HCT116 (cell line): ENCODE data around the gene THADA.

Experiments used
- EZH2 ChIP-seq: fragments of 200-600 bp; sonication (generic); IDR thresholded peaks from 2 replicates; pipeline ENCODE4 v1.6.1; 2017; ENCODE audit warnings: antibody characterized with exemption, mixed run types
- JUND ChIP-seq: IDR thresholded peaks from 2 replicates; pipeline ENCODE4 v1.6.1; 2012
- SRF ChIP-seq: IDR thresholded peaks from 2 replicates; pipeline ENCODE4 v1.6.1; 2012; ENCODE audit warnings: low read depth
- TF ChIP-seq, protein P1 (sequence below), 3 experiments: fragments of 200-600 bp in 1 of 3; sonication (generic) in 1 of 3; IDR thresholded peaks in 2 of 3; conservative IDR thresholded peaks in 1 of 3; 2 replicates each; pipeline ENCODE4 v1.5.1; 2012 to 2017; ENCODE audit warnings: low read depth in 2 of 3, low read length in 2 of 3, antibody characterized with exemption in 1 of 3, borderline replicate concordance in 1 of 3, control low read depth in 1 of 3, mild to moderate bottlenecking in 1 of 3, mixed read lengths in 1 of 3, mixed run types in 1 of 3, moderate library complexity in 1 of 3; ENCODE audit not compliant: insufficient read depth in 1 of 3

DNA sequence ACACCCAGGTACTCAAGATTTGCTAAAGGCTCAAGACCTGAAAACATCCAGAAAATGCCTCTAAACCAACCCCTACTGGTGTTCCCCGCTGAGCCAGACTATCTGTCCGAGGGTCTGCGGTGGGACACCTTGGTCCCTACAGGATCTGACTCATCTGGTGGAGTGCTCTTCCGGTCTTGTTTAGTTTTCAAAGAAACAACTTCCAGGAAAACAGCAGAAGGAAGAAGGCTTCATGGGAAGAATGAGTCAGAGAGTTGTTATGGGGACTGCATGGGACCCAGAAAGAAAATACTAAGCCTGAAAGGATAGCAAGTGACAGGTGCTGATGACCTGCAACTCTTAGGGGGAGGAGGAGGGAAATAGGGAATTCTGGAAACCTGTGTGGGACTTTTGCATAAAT lies 410.7 kb downstream of the THADA start:
- no peak for TF ChIP-seq JUND
- TF ChIP-seq, protein P1, sequence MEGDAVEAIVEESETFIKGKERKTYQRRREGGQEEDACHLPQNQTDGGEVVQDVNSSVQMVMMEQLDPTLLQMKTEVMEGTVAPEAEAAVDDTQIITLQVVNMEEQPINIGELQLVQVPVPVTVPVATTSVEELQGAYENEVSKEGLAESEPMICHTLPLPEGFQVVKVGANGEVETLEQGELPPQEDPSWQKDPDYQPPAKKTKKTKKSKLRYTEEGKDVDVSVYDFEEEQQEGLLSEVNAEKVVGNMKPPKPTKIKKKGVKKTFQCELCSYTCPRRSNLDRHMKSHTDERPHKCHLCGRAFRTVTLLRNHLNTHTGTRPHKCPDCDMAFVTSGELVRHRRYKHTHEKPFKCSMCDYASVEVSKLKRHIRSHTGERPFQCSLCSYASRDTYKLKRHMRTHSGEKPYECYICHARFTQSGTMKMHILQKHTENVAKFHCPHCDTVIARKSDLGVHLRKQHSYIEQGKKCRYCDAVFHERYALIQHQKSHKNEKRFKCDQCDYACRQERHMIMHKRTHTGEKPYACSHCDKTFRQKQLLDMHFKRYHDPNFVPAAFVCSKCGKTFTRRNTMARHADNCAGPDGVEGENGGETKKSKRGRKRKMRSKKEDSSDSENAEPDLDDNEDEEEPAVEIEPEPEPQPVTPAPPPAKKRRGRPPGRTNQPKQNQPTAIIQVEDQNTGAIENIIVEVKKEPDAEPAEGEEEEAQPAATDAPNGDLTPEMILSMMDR (IDR thresholded peaks at IDR 0.05 in 2 of 3, conservative IDR thresholded peaks at IDR 0.05 in 1 of 3; ENCODE audit: borderline replicate concordance in 1 of 3, insufficient read depth in 1 of 3, low read depth in 2 of 3, low read length in 2 of 3), result no peak
- TF ChIP-seq SRF, result no peak
- no peak for TF ChIP-seq EZH2
